ENCODE data around the gene CCDC88C.

CCDC88C gene

GRCh38 chr14:91363776-91364523 is 53.7 kb downstream of the CCDC88C start:
- no peak for DNase-seq (ENCODE audit: low read depth)

DNA sequence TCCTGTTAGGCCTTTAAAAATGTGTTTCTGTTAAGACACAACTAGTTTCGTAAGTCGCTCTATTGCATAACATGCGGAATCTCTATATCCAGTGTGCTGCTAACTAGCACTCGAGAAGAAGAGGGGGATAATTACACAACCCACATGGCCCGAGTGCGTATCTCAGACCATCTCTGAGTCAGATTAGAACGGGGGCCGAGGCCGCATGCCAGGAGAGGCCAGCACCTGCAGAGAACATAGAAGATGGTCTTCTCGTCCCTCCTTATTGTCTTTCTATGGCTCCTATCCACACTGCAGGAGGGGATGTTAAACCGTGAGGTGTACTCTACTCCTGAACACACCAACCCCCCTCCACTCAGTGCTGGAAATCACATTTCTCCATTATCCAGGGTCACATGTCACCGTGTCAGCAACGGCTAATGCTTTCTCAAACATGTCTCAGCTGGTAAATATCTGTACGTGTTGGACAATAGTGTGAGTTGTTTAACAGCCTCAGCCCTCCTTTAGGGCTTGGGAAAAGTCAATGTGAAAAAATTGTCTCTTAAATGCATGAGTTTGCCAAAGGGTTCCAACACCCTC is 56.3 kb downstream of the CCDC88C start:
- no peak for DNase-seq (ENCODE audit: low read depth)

DNA sequence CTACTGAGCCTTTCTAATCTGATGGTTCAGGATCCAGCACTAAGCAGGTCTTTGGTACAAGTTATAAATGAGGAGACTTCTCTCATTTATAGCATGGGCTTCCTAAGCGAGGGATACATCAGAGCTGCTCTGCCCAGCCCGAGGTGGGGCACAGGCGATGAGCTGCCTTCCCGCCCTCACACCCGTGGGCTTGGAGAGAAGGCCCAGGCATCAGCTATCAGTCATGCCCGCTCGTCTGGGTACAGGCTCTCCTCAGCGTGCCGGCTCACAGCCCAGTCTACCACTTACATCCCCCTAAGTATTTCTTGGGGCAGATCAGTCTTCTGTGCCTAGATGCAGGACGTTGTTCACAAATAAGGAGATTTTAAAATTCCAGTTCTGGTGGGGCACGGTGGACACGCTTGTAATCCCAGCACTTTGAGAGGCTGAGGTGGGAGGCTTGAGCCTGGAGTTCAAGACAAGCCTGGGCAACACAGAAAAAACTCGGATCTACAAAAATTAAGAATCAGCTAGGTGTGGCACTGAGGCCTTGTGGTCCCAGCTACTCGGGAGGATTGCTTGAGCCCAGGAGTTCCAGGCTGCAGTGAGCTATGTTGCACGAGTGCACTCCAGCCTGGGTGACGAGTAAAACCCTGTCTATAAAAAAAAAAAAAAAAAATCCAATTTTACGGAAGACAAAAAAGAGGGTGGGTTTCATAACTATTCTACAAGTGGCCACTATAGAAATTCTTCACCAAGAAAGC is 57.0 kb downstream of the CCDC88C start:
- no peak for DNase-seq (ENCODE audit: low read depth)

GRCh38 chr14:91358654-91359220 is 58.9 kb downstream of the CCDC88C start:
- DNase-seq (ENCODE audit: low read depth): no peak

GRCh38 chr14:91358025-91358319 is 59.6 kb downstream of the CCDC88C start:
- DNase-seq (ENCODE audit: low read depth): no peak

DNA sequence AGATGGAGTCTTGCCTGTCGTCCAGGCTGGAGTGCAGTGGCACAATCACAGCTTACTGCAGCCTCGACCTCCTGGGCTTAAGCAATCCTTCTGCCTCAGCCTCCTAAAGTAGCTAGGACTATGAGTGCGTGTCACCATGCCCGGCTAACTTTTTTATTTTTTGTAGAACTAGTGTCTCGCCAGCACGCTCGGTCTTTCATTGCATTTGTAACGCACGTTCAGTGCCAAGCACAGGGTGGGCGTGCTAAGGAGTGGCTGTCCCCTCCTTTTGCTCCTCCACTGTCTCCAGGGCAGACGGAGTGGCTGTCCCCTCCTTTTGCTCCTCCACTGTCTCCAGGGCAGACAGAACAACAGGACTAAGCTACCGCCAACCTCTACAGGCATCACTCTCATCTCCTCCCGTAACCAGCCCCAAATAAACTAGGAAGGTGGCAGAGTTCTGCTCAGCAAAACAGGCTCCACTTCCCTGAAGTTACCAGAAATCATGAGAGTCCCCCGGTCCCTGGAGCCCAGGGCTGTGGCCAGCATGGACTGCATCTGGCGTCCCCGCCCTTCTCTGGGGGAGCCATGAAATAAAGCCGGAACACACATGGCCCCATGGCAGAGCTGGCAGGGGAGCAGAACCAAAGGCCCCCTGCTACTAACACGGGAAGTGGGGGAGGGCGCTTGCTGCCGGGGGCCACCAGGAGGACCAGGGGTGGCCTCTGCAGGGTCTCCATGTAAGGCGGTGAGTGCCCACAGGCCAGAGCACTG is 60.2 kb downstream of the CCDC88C start:
- DNase-seq (ENCODE audit: low read depth): no peak

- no peak for DNase-seq (ENCODE audit: low read depth)
Observed at GRCh38 chr14:91356181-91356763, 61.3 kb downstream of the CCDC88C start.

DNA sequence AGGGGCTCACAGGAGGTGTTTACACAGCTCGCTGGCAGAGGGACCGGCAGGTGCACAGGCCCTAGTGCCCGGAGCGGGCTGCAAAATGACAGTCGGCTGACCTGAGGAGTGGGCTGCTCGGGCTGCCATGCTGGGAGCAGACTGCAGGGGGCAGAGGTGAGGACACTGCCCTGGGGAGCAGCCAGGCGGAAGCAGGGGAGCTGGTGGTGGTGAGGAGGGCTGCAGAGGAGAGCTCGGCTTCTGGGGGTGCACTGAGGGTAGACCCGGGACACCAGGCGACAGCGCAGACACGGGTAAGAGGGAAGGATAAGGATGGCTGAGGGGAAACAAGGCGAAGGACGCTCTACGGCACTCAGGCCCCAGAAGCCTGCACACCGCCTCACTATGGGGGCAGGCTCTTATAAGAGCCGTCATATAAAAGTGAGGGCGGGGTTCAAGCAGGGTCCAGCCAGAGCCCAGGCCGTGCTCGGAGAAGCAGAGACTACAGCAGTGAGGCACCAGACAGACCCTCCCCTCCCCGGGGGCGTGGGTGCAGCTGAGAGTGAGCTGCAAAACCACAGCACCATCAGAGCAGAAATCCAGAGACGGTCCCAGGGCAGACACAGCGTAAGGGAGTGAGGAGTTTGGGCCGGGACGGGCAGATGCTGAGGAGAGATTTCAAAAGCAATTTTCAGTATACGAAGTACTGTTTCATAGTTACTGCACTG is 62.5 kb downstream of the CCDC88C start:
- DNase-seq (ENCODE audit: low read depth): no peak

GRCh38 chr14:91354221-91354916 is 63.3 kb downstream of the CCDC88C start:
- no peak for DNase-seq (ENCODE audit: low read depth)

DNA sequence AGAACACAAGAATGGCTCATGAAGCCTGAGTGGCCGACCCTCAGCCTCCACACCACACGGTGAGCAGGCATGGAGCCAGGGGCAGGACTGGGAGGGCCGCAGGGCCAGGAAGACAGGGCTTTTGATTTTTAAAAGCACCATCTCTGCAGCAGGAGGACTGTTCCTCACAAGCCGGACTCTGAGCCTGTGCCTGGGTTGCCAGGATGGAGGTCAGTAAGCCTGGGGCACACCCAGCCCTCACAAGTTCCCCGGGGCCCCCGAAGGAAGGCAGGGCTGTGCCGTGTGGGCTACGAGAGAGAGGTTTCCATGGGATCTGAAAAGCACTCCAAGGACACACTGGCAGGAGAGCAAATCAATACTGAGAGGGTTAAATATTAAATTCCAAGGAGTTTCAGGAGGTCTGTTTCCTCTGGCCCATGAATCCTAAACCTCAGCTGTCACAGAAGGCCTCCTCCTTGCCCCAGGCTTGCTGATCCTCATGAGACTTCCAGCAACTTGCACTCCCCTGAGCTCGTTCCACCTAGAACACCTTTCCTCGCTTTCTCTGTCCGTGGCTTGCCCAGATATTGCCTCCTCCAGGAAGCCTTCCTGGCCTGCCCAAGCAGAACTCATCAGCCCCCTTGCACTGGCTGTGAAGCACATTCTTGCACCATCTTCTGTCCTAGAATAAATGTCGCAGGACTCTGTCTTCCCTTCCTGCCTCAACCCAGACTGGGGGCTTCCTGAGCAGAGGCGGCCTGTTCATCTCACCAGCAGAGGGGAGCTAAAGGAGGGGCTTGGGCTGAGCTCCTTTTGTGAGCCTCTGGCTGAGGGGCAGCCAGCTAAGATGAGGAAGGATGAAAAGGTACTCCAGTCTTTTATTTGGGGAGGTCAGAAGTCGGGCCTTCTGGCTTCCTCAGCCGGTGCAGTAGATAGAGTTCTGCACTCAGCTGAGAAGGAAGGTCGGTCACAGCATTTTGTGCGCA is 64.6 kb downstream of the CCDC88C start:
- no peak for DNase-seq (ENCODE audit: low read depth)

GRCh38 chr14:91352053-91352452 is 65.6 kb downstream of the CCDC88C start:
- no peak for DNase-seq (ENCODE audit: low read depth)

- DNase-seq (ENCODE audit: low read depth): no peak
Observed at GRCh38 chr14:91351512-91351862, 66.1 kb downstream of the CCDC88C start.

DNA sequence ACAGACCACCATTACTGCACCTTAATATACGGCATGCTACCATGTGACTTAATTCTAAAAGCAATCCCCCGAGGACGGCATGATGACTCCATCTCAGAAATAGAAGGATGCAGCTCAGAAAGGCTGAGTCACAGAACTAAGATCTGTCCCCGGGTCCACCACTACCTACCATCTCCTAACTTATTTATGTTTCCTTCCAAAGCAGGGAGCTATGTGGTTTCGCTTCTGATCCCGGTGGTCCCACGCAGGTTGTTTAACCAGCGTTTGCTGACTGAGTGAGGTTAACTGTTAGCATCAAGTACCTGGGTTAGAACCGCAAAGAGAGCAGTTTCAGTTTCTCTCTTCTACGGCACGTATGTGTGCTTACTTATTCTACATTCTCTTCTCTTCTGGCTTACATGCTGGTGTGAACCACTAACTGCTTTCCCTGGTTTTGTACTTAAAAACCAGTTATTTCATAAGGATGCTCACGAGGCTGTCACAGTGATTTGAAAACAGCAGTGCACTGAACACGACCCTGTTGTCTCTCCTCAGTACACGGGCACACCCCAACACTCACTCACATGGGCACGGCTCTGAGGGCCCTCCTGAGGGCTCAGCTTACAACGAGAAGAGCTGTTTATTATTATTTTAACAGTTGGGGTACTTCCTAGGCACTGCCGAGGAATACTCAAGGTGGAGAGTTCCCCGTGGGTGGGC is 66.7 kb downstream of the CCDC88C start:
- DNase-seq (ENCODE audit: low read depth): no peak

- DNase-seq (ENCODE audit: low read depth): no peak
Observed at GRCh38 chr14:91350483-91350812, 67.2 kb downstream of the CCDC88C start.

GRCh38 chr14:91349481-91350074 is 68.0 kb downstream of the CCDC88C start:
- no peak for DNase-seq (ENCODE audit: low read depth)

DNA sequence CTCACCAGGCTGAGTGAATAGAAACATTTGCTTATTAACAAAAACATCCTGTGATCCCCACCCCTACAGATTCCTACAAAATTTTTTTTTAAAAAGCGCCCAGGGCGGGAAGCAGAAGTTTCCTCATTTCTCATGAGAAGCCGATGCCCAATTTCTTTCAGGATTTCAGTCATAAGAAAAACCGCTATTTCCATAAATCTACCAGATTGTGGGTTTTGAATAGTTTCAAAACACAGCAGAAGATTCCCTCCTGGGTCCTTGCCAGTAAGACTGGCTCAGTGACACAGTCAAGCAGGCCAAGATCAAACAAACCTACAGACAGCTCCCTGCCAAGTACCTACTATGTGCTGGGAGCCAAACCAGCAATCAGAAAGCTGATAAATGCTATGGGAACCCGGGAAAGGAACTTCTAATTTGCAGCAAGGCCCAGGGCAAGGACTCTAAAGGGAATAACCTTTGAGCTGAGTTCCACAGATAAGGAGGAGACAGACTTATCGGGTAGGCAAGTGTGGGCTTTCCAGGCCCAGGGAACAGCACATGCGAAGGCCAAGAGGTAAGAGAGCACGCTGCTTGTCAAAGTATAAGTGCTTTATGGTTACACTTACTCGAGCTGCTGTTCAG is 68.7 kb downstream of the CCDC88C start:
- no peak for DNase-seq (ENCODE audit: low read depth)

DNA sequence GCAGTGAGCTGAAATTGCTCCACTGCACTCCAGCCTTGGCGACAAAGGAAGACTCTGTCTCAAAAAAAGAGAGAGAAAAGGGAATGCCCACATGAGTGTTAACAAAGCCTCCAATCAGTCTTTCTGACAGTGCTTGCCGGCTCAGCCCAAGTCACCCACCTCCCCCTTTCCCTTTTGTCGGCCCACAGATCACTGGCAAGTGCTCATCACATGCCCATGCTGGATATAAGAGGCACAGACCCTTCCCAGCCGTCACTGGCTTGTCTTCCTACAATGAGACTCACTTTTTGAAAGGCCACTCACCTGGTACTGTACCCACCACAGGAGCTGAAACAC is 70.8 kb downstream of the CCDC88C start:
- DNase-seq (ENCODE audit: low read depth): no peak

DNA sequence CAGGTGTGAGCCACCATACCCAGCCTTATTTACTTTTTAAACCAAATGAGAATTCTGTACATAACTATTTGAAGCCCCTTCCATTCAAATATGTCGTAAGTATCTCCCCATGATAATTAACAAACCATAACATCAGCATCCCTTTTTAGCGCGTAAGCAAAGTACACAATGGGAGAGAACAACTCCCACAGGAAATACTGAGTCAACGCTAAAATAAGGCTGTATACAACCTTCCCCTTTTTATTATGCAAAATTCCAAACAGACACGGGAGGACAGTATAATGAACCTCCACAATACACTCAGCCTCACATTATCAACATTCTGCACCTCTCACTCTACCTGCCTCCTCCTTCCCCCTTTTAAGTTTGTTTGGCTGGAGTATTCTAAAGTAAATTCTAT is 73.5 kb downstream of the CCDC88C start:
- DNase-seq (ENCODE audit: low read depth): no peak

All from ELR (cell line).